Neuronal stem cell (in vitro differentiated cells): ENCODE results near the gene BLOC1S3.
A peak's percentile ranks its signal among the peaks of the same experiment; 100 is the strongest.

Experiments used
- DNase-seq: peaks from one replicate; pipeline ENCODE4 v3.0.0-alpha.2; 2013; ENCODE audit warnings: low spot score
- H2AFZ ChIP-seq: one replicate; pipeline ENCODE4 v1.6.1; 2013; ENCODE audit warnings: mild to moderate bottlenecking, low read length, inconsistent platforms
- H2AK5ac ChIP-seq: 2 replicates; pipeline ENCODE4 v1.6.1; 2013; ENCODE audit warnings: low read depth, mild to moderate bottlenecking, inconsistent platforms, low read length, moderate library complexity, mixed read lengths
- H2BK120ac ChIP-seq: 2 replicates; pipeline ENCODE4 v1.6.1; 2013; ENCODE audit warnings: low read depth, mild to moderate bottlenecking, inconsistent platforms, low read length, moderate library complexity, mixed read lengths
- H2BK12ac ChIP-seq: one replicate; pipeline ENCODE4 v1.6.1; 2013; ENCODE audit warnings: low read length, inconsistent platforms
- H2BK15ac ChIP-seq: 2 replicates; pipeline ENCODE4 v1.6.1; 2013; ENCODE audit warnings: mild to moderate bottlenecking, low read length, inconsistent platforms, mixed read lengths
- H2BK5ac ChIP-seq: one replicate; pipeline ENCODE4 v1.6.1; 2013; ENCODE audit warnings: inconsistent platforms, mild to moderate bottlenecking, low read length, moderate library complexity
- H3K14ac ChIP-seq: one replicate; pipeline ENCODE4 v1.6.1; 2013; ENCODE audit warnings: low read length, inconsistent platforms
- H3K18ac ChIP-seq: 2 replicates; pipeline ENCODE4 v1.6.1; 2013; ENCODE audit warnings: low read length, inconsistent platforms
- H3K23ac ChIP-seq: 2 replicates; pipeline ENCODE4 v1.6.1; 2013; ENCODE audit warnings: low read depth, mild to moderate bottlenecking, mixed read lengths, low read length, inconsistent platforms; ENCODE audit not compliant: poor library complexity
- H3K27ac ChIP-seq: replicated peaks from 3 replicates; pipeline ENCODE4 v1.5.1; 2013; ENCODE audit warnings: low read length, inconsistent platforms
- H3K27me3 ChIP-seq, 3 experiments: 2 replicates each; pipeline ENCODE4 v1.6.1; 2013; ENCODE audit warnings: low read length in 3 of 3, mild to moderate bottlenecking in 2 of 3, inconsistent platforms in 1 of 3, low read depth in 1 of 3, mixed read lengths in 1 of 3, moderate library complexity in 1 of 3; ENCODE audit not compliant: control insufficient read depth in 3 of 3, insufficient read depth in 3 of 3
- H3K36me3 ChIP-seq, 2 donors: replicated peaks in 1 of 2; 2 replicates each; pipeline ENCODE4 v1.6.1; 2013; ENCODE audit warnings: low read length in 2 of 2; ENCODE audit not compliant: control insufficient read depth in 2 of 2, insufficient read depth in 2 of 2
- H3K4ac ChIP-seq: 2 replicates; pipeline ENCODE4 v1.6.1; 2013; ENCODE audit warnings: inconsistent platforms, mild to moderate bottlenecking, low read length, moderate library complexity
- H3K4me1 ChIP-seq, 2 donors: 1 replicate in 1 of 2; 2 replicates in 1 of 2; pipeline ENCODE4 v1.6.1; 2013; ENCODE audit warnings: low read length in 2 of 2, low read depth in 1 of 2; ENCODE audit not compliant: control insufficient read depth in 2 of 2, insufficient read depth in 1 of 2
- H3K4me2 ChIP-seq: one replicate; pipeline ENCODE4 v1.6.1; 2013; ENCODE audit warnings: mild to moderate bottlenecking, low read length, inconsistent platforms; ENCODE audit not compliant: insufficient read depth, poor library complexity, severe bottlenecking
- H3K4me3 ChIP-seq, 2 donors: 2 replicates each; pipeline ENCODE4 v1.5.1; 2013; ENCODE audit warnings: low read length in 2 of 2, mild to moderate bottlenecking in 2 of 2, inconsistent platforms in 1 of 2, moderate library complexity in 1 of 2
- H3K79me1 ChIP-seq: one replicate; pipeline ENCODE4 v1.6.1; 2013; ENCODE audit warnings: low read depth, mild to moderate bottlenecking, inconsistent platforms, low read length, moderate library complexity
- H3K9ac ChIP-seq: one replicate; pipeline ENCODE4 v1.6.1; 2013; ENCODE audit warnings: mild to moderate bottlenecking, low read depth, low read length, inconsistent platforms; ENCODE audit not compliant: poor library complexity
- H3K9me3 ChIP-seq, 2 donors: replicated peaks in 1 of 2; 2 replicates each; pipeline versions ENCODE3 to v1.6.1; 2013; ENCODE audit warnings: low read length in 2 of 2, mild to moderate bottlenecking in 2 of 2, inconsistent platforms in 1 of 2, low read depth in 1 of 2, mixed read lengths in 1 of 2, moderate library complexity in 1 of 2; ENCODE audit not compliant: control insufficient read depth in 2 of 2, insufficient read depth in 1 of 2
- H4K8ac ChIP-seq: one replicate; pipeline ENCODE4 v1.6.1; 2013; ENCODE audit warnings: low read depth, mild to moderate bottlenecking, inconsistent platforms, low read length, moderate library complexity
- H4K91ac ChIP-seq: one replicate; pipeline ENCODE4 v1.6.1; 2013; ENCODE audit warnings: low read length, low read depth, mild to moderate bottlenecking, inconsistent platforms; ENCODE audit not compliant: poor library complexity
- WGBS, 2 donors: extraction: QIAGEN DNeasy Blood & Tissue Kit; methylation state at CpG; one replicate each; pipeline ENCODE4 v1.1.7; 2013; ENCODE audit warnings: missing lambda C conversion rate in 2 of 2, mixed read lengths in 1 of 2; ENCODE audit not compliant: insufficient read length in 2 of 2, insufficient replicate concordance in 1 of 2; ENCODE audit errors: extremely low coverage in 2 of 2; 5-methylcytosine and 5-hydroxymethylcytosine counted together

BLOC1S3 gene

DNA sequence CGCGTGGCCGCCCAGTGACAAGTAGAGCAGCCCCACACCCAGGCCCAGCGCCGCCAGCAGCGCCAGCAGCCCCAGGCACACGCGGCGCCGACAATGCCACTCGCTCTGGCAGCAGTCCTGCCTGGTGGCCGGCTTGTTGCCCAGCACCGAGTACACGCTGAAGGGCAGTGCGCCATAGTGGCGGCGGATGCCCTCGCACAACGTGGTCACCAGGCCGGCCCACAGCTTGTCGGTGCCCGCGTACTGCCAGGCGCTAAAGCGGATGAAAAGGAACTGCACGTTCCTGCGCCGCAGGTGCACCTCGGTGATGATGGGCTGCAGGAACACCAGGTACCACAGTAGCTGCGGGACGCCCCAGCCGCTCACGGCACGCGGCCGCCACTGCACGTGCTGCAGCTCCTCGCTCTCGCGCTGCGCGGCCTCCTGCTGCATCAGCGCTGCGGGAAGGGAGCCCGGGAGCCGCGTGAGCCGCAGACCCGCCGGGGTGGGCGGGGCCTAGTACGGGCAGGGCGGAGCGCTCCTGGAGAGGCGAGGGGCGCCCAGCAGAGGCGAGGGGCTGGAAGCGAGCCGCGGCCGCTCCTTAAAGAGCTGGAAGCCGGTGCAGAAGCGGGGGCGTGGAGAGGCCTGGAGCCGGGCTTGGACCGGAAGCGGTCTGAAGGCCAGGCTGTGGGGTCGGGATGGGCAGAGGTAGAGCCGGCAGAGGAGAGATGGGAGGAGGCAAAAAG is 25.1 kb upstream of the BLOC1S3 start:
- Histone ChIP-seq H3K18ac (peak overlapping the region; percentile 96), H3K23ac (peak overlapping the region; percentile 100), H3K4me3 (peak overlapping the region in 1 of 2 donors; percentile 66), H3K4me1 (peaks cover 0 to 13% of the 10 kb centered on the region in 2 donors), H3K36me3 (peaks cover 0 to 11% of the 10 kb centered on the region in 2 donors), H4K91ac (peak overlapping the region; percentile 83), H3K9me3 (peaks cover 0 to 10% of the 10 kb centered on the region in 2 donors), H2BK5ac (peak overlapping the region; percentile 85), H3K4ac (peak overlapping the region; percentile 47), H2AFZ (no peak overlapping the region), H2BK15ac (peak overlapping the region; percentile 94), H2BK120ac (peak overlapping the region; percentile 31), H3K9ac (peak overlapping the region; percentile 93), H3K79me1 (peaks cover 4% of the 10 kb centered on the region), H3K27ac (no peak overlapping the region), H2BK12ac (peak overlapping the region; percentile 81), H4K8ac (no peak overlapping the region), H2AK5ac (peak overlapping the region; percentile 98), H3K27me3 (peaks cover 6 to 35% (median 14%) of the 10 kb centered on the region in 3 experiments), H3K4me2 (peak overlapping the region; percentile 45), H3K14ac (peak overlapping the region; percentile 99)
- no CpG with 5 or more reads among the region's 69 CpGs for WGBS, 2 donors
- peak; percentile 66 for DNase-seq

DNA sequence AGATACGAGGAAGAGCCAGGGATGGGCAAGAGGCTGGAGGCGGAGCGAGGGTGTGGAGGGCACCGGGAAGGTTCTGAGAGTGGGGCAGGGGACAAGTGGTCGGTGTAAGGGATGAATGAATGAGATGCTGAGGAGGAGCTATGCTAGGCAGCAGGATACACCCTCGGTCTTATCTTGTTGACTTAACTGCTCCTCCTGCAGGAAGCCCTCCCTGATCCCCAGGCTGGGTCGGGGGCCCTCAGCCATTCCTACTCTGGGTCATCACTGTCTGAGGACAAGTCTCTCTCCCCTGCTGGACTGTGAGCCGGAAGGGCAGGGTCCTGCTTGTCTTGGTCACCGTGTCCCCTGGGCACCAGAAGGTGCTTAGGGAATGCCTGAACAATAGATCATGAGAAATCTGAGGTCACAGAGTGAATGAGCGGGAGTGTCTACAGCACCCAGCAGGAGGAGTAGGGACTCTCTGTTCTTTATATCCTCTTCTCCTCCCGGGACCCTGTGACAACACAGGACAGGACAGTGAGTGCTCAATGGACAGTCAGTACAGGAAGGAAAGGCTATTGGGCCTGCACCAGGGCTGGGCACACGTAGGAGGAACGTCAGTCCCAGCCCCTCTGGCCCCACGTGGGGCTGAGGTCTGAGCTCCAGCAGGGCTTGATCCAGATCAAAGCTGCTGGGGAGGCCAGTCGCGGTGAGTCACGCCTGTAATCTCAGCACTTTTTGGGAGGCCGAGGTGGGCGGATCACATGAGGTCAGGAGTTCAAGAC is 24.3 kb upstream of the BLOC1S3 start:
- no peak for DNase-seq
- H2AFZ ChIP-seq: no peak overlapping the region
- WGBS, 2 donors: no CpG with 5 or more reads among the region's 19 CpGs

DNA sequence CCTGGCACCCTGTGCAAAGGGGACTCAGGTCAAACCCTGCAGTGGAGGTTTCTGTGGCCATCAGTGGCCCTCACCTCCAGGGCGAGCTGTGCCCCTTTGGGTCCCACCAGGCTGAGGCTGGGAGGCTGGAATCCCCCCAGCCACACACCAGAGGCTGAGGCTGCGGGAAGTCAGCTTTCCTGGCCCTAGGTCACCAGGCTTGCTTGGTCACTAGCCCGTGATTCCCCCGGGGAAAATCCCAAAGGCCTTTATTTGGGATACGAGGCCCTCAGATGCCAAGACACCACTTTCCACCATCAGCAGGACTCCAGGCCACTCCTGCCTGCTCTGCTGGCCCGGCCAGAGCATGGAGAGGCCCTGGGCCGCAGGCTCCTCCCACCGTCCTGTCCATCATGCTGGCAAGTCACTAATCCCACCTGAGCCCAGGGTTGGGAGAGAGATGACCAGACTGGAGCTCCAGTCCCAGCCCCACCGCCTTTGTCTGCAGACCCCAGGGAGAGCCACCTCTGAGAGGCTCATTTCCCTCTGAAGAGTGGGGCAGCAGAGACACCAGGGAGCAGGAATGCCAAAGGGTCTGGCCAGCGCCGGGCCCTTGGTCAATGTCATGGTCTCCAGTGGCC is 22.5 kb upstream of the BLOC1S3 start:
- peaks cover 0 to 13% of the 10 kb centered on the region in 2 donors for H3K4me1 ChIP-seq
- no peak overlapping the region for H3K4me2 ChIP-seq
- peaks cover 0 to 10% of the 10 kb centered on the region in 2 donors for H3K9me3 ChIP-seq
- peak overlapping the region; percentile 45 for H2BK15ac ChIP-seq
- no peak overlapping the region for H4K8ac ChIP-seq
- H3K79me1 ChIP-seq: peaks cover 6% of the 10 kb centered on the region
- peaks cover 0 to under 1% of the 10 kb centered on the region in 2 donors for H3K36me3 ChIP-seq
- H2AFZ ChIP-seq: no peak overlapping the region
- H2BK12ac ChIP-seq: no peak overlapping the region
- no peak overlapping the region for H3K4ac ChIP-seq
- peak overlapping the region; percentile 30 for H2AK5ac ChIP-seq
- DNase-seq: no peak
- peak overlapping the region; percentile 35 for H3K18ac ChIP-seq
- H2BK5ac ChIP-seq: no peak overlapping the region
- H3K14ac ChIP-seq: no peak overlapping the region
- H3K27ac ChIP-seq: no peak overlapping the region
- no peak overlapping the region for H3K23ac ChIP-seq
- WGBS, 2 donors: no CpG with 5 or more reads among the region's 11 CpGs
- H3K9ac ChIP-seq: no peak overlapping the region
- no peak overlapping the region for H2BK120ac ChIP-seq
- peaks cover 14 to 34% (median 28%) of the 10 kb centered on the region in 3 experiments for H3K27me3 ChIP-seq
- no peak overlapping the region for H3K4me3 ChIP-seq
- H4K91ac ChIP-seq: no peak overlapping the region

More for the DNA sequence above, 24.3 kb upstream of the BLOC1S3 start:
- H2BK5ac ChIP-seq: peak overlapping the region; percentile 85
- no peak overlapping the region for H3K4ac ChIP-seq
- H3K36me3 ChIP-seq: peaks cover 0 to 11% of the 10 kb centered on the region in 2 donors
- H2BK12ac ChIP-seq: peak overlapping the region; percentile 82
- H3K79me1 ChIP-seq: peaks cover 4% of the 10 kb centered on the region
- no peak overlapping the region for H2BK120ac ChIP-seq
- no peak overlapping the region for H4K91ac ChIP-seq
- peaks cover 0 to 13% of the 10 kb centered on the region in 2 donors for H3K4me1 ChIP-seq
- peak overlapping the region; percentile 0 for H2AK5ac ChIP-seq
- peak overlapping the region; percentile 67 for H3K23ac ChIP-seq
- no peak overlapping the region for H3K14ac ChIP-seq
- peak overlapping the region; percentile 94 for H2BK15ac ChIP-seq
- H4K8ac ChIP-seq: no peak overlapping the region
- peaks cover 0 to 10% of the 10 kb centered on the region in 2 donors for H3K9me3 ChIP-seq
- peaks cover 9 to 35% (median 14%) of the 10 kb centered on the region in 3 experiments for H3K27me3 ChIP-seq
- peak overlapping the region in 1 of 2 donors; percentile 24 for H3K4me3 ChIP-seq
- H3K4me2 ChIP-seq: peak overlapping the region; percentile 45
- H3K27ac ChIP-seq: no peak overlapping the region
- H3K18ac ChIP-seq: peak overlapping the region; percentile 96
- H3K9ac ChIP-seq: peak overlapping the region; percentile 38
